GM03348 (cell line): ENCODE results near the gene SINHCAF.

ENCODE experiments used
- DNase-seq: peaks from one replicate; pipeline ENCODE4 v3.0.0; 2012; ENCODE audit warnings: low spot score

Gene SINHCAF

GRCh38 chr12:31233061-31233730 lies 92.8 kb downstream of the SINHCAF start:
- no peak for DNase-seq

- DNase-seq = no peak
Observed at GRCh38 chr12:31232361-31232965, 93.5 kb downstream of the SINHCAF start.

GRCh38 chr12:31231611-31232360 lies 94.2 kb downstream of the SINHCAF start:
- DNase-seq = no peak
